ENCODE measurements around the gene C15orf61. TPM values are rescaled to one million over a fixed set of nuclear protein-coding genes. Genes with fewer than 3 reads are reported as not detected.

C15orf61 gene
- total and polyA plus RNA-seq, 10 donors = 0.87 to 10.0 (median 3.4) TPM

DNA sequence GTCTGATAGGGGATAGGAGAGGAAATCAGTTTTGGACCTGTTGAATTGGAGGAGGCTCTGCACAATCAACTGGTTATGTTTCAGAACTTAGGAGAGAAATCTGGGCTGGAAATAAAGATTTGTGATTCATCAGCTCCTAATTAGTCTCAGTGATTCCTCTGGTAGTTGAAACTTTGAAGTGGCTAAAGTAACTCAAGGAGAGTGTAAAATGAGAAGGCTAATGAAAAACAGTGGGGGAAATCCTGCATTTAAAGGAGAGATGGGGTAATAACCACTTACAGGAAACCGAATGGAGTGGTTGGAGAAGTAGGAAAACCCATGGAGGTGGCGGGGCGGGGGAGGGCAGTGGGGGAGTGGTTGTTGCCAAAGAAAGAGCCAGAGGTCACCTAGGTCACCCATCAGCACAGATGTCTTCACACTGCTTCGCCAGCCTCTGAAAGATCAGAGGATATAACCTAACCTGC, 54.1 kb downstream of the C15orf61 start:
- Histone ChIP-seq H3K4me3 (no peak overlapping the region), H3K27me3 (replicated peaks in 1 of 7) (no peaks in the 10 kb centered on the region), H3K27ac (no peak overlapping the region), H3K4me1 (no peaks in the 10 kb centered on the region), H3K36me3 (peaks cover 0 to 25% (median 0%) of the 10 kb centered on the region in 6 donors), H3K9me3 (no peaks in the 10 kb centered on the region)
- intact Hi-C loops (cut with DNase I; ENCODE audit: low total_unique reads) = no loop called here
- TF ChIP-seq, protein P1, sequence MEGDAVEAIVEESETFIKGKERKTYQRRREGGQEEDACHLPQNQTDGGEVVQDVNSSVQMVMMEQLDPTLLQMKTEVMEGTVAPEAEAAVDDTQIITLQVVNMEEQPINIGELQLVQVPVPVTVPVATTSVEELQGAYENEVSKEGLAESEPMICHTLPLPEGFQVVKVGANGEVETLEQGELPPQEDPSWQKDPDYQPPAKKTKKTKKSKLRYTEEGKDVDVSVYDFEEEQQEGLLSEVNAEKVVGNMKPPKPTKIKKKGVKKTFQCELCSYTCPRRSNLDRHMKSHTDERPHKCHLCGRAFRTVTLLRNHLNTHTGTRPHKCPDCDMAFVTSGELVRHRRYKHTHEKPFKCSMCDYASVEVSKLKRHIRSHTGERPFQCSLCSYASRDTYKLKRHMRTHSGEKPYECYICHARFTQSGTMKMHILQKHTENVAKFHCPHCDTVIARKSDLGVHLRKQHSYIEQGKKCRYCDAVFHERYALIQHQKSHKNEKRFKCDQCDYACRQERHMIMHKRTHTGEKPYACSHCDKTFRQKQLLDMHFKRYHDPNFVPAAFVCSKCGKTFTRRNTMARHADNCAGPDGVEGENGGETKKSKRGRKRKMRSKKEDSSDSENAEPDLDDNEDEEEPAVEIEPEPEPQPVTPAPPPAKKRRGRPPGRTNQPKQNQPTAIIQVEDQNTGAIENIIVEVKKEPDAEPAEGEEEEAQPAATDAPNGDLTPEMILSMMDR (IDR thresholded peaks at IDR 0.05 in 8 of 11, conservative IDR thresholded peaks at IDR 0.05 in 3 of 11) = no peak
- no peak for TF ChIP-seq POLR2AphosphoS5 (IDR thresholded peaks at IDR 0.05)
- no peak for TF ChIP-seq POLR2A (IDR thresholded peaks at IDR 0.05)
- no peak for DNase-seq
- WGBS, 5 donors = 47 to 72% (median 64%) methylated on average over 4 of the region's 4 CpGs

DNA sequence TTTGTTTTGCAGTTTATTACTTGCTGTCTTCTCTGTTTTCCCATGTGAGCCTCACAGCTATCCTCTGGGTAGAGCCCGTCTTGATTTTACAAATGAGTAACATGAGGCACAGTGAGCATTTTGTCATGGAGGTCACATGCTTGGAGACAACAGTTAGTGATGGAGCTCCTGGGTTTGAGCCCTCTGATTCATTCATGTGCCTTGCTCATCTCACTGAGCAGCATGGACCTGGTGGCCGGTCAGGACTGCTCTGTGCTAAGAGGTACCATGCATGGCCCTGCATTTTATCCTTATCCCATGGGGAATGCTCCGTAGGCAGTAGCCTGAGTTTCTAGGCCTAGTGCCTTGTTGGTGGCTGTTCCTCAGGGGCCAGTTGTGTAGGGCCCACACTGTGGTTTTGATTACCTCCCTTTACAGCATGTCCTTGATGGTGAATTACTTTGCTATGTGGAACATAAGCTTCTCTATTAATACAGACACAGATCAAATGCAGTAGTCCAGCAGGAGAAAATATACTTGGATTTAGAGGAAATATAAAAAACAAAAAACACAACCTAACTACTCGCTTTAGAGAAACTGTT, 57.2 kb downstream of the C15orf61 start:
- 93 to 98% (median 96%) methylated on average over 4 of the region's 4 CpGs for WGBS, 5 donors
- Histone ChIP-seq H3K9me3 (no peaks in the 10 kb centered on the region), H3K36me3 (peaks cover 0 to 27% (median 0%) of the 10 kb centered on the region in 6 donors), H3K4me3 (no peak overlapping the region), H3K4me1 (no peaks in the 10 kb centered on the region), H3K27me3 (replicated peaks in 1 of 7) (no peaks in the 10 kb centered on the region), H3K27ac (no peak overlapping the region)
- no peak for DNase-seq
- intact Hi-C loops (cut with DNase I; ENCODE audit: low total_unique reads) = no loop called here
- TF ChIP-seq POLR2AphosphoS5 (IDR thresholded peaks at IDR 0.05) (no peak), POLR2A (IDR thresholded peaks at IDR 0.05) (no peak)
- TF ChIP-seq, protein P1 (IDR thresholded peaks at IDR 0.05 in 8 of 11, conservative IDR thresholded peaks at IDR 0.05 in 3 of 11) = no peak

DNA sequence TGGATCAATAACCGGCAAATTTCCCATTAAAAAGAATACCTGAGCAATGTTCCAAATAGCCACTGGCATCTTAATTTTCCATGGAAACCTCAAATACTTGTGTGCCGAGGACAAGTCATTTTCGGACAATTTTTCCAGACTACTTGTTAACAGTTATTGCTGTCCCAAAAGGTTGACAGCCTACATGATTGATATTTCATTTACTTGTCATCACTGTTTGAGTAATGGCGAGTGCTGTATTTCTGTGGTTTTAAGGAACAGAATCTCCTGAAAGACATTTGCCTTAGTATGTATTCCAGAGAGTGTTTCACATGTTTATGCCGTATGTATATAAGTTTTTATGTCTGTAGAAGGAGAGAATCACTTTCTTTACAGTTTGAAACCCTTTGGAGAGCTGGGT, 58.2 kb downstream of the C15orf61 start:
- Histone ChIP-seq H3K27me3 (replicated peaks in 1 of 7) (no peaks in the 10 kb centered on the region), H3K4me3 (no peak overlapping the region), H3K9me3 (no peaks in the 10 kb centered on the region), H3K27ac (no peak overlapping the region), H3K4me1 (no peaks in the 10 kb centered on the region), H3K36me3 (peaks cover 0 to 17% (median 0%) of the 10 kb centered on the region in 6 donors)
- no peak for DNase-seq
- TF ChIP-seq POLR2A (IDR thresholded peaks at IDR 0.05) = no peak
- TF ChIP-seq, protein P1 (IDR thresholded peaks at IDR 0.05 in 8 of 11, conservative IDR thresholded peaks at IDR 0.05 in 3 of 11) = no peak
- TF ChIP-seq POLR2AphosphoS5 (IDR thresholded peaks at IDR 0.05) = no peak
- intact Hi-C loops (cut with DNase I; ENCODE audit: low total_unique reads) = no loop called here
- WGBS, 5 donors = 94 to 98% (median 97%) methylated on average over 5 of the region's 5 CpGs

Other genes with a start within 250 kb of the C15orf61 start
- gene MAP2K5, start 21.6 kb downstream of the C15orf61 start, total RNA-seq = 10 to 100 TPM in 6 of 7 donors, 1 to 10 TPM in 1; 9.5 to 30.4 (median 18.0) TPM
- gene MAP2K5, start 21.6 kb downstream of the C15orf61 start, polyA plus RNA-seq = 10 to 100 TPM in 2 of 3 donors, 1 to 10 TPM in 1; 8.4 to 11.0 (median 10.2) TPM

All from spleen (tissue), 11 donors.